GM12891 (cell line): Measurements from ENCODE around the gene HLA-DOA.

Experiments used
- POLR2A ChIP-seq: IDR thresholded peaks from 2 replicates; pipeline ENCODE4 v1.6.1; 2011; ENCODE audit warnings: low read depth, low read length, control low read depth
- POLR2AphosphoS5 ChIP-seq: IDR thresholded peaks from 2 replicates; pipeline ENCODE4 v1.6.1; 2011; ENCODE audit warnings: low read depth, low read length, control low read depth
- SPI1 ChIP-seq: IDR thresholded peaks from 2 replicates; pipeline ENCODE4 v1.6.1; 2011; ENCODE audit warnings: low read depth, low read length, control low read depth
- TAF1 ChIP-seq: IDR thresholded peaks from 2 replicates; pipeline ENCODE4 v1.6.1; 2011; ENCODE audit warnings: low read depth, low read length, control low read depth

DNA sequence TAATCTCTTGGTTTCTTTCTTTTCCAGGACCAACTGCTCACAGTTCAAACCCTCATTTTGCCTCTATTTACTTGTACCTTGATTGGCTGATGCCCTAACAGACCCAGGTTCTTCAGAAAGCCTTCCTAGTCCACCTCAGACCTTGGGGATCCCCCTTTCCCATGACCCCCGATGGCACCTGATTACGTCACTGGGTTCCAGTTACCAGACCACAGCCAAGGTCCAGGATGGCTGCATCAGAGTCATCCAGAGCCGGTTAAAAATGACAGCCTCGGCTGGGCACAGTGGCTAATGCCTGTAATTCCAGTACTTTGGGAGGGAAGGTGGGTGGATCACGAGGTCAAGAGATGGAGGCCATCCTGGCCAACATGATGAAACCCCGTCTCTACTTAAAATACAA lies 4.5 kb downstream of the HLA-DOA start:
- no peak for TF ChIP-seq POLR2A
- no peak for TF ChIP-seq TAF1
- no peak for TF ChIP-seq POLR2AphosphoS5
- TF ChIP-seq SPI1, result no peak
